Ishikawa (cell line): ENCODE measurements around the gene ATP10D.

Experiments used
- CEBPB ChIP-seq: IDR thresholded peaks from 2 replicates; pipeline ENCODE4 v1.6.1; 2012
- CREB1 ChIP-seq: IDR thresholded peaks from 2 replicates; pipeline ENCODE4 v1.6.1; 2012; ENCODE audit warnings: low read depth
- EGR1 ChIP-seq: IDR thresholded peaks from 2 replicates; pipeline ENCODE4 v1.6.1; 2012
- EP300 ChIP-seq: IDR thresholded peaks from 2 replicates; pipeline ENCODE4 v1.6.1; 2012; ENCODE audit warnings: borderline replicate concordance
- FOXM1 ChIP-seq: IDR thresholded peaks from 2 replicates; pipeline ENCODE4 v1.6.1; 2012; ENCODE audit warnings: low read depth, borderline replicate concordance
- NFIC ChIP-seq: IDR thresholded peaks from 2 replicates; pipeline ENCODE4 v1.6.1; 2012
- RAD21 ChIP-seq: IDR thresholded peaks from 2 replicates; pipeline ENCODE4 v1.6.1; 2012; ENCODE audit warnings: low read depth
- TAF1 ChIP-seq: IDR thresholded peaks from 2 replicates; pipeline ENCODE4 v1.6.1; 2012; ENCODE audit warnings: low read depth, mild to moderate bottlenecking
- TCF12 ChIP-seq: IDR thresholded peaks from 2 replicates; pipeline ENCODE4 v1.6.1; 2012; ENCODE audit warnings: low read depth
- TEAD4 ChIP-seq: IDR thresholded peaks from 2 replicates; pipeline ENCODE4 v1.6.1; 2012
- YY1 ChIP-seq: IDR thresholded peaks from 2 replicates; pipeline ENCODE4 v1.6.1; 2012; ENCODE audit warnings: low read depth
- ZBTB7A ChIP-seq: IDR thresholded peaks from 2 replicates; pipeline ENCODE4 v1.6.1; 2012; ENCODE audit warnings: low read depth
- TF ChIP-seq, protein P1 (sequence below): IDR thresholded peaks from 2 replicates; pipeline ENCODE4 v1.6.1; 2012; ENCODE audit warnings: low read depth, mild to moderate bottlenecking
- TF ChIP-seq, protein P2 (sequence below): IDR thresholded peaks from 2 replicates; pipeline ENCODE4 v1.6.1; 2012
- TF ChIP-seq, protein P3 (sequence below): IDR thresholded peaks from 2 replicates; pipeline ENCODE4 v1.6.1; 2012

The ATP10D gene

DNA sequence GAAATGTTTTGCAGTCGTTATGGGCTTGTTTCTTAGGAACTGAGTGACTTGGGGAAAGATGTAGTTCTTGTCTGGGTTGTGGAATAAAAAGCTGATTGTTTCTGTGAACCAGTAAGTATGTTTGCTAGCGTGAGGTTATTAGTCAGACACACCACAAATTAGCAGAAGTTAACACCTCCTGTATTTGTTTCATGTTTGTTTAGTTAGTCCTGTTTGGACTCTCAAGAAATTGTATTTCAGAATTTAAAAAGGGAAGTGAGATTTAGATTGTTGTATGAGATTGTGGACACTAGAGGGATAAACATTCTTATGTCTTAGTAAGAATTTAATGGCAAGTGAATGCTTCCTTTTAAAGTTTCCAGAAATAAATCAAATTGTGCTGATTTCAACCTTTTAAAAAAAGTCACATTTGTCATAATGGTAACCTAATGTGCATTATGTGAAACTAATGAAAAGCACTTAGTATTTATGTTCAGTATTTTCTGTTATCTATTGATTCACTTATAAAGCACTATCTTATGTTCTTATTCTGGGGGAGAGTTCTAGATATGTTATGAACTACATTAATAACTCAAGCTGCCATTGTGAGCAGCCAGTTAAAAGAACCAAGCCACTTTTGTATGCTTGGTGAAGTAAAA lies 25.6 kb downstream of the ATP10D start:
- TF ChIP-seq NFIC, result no peak
- TF ChIP-seq, protein P1, sequence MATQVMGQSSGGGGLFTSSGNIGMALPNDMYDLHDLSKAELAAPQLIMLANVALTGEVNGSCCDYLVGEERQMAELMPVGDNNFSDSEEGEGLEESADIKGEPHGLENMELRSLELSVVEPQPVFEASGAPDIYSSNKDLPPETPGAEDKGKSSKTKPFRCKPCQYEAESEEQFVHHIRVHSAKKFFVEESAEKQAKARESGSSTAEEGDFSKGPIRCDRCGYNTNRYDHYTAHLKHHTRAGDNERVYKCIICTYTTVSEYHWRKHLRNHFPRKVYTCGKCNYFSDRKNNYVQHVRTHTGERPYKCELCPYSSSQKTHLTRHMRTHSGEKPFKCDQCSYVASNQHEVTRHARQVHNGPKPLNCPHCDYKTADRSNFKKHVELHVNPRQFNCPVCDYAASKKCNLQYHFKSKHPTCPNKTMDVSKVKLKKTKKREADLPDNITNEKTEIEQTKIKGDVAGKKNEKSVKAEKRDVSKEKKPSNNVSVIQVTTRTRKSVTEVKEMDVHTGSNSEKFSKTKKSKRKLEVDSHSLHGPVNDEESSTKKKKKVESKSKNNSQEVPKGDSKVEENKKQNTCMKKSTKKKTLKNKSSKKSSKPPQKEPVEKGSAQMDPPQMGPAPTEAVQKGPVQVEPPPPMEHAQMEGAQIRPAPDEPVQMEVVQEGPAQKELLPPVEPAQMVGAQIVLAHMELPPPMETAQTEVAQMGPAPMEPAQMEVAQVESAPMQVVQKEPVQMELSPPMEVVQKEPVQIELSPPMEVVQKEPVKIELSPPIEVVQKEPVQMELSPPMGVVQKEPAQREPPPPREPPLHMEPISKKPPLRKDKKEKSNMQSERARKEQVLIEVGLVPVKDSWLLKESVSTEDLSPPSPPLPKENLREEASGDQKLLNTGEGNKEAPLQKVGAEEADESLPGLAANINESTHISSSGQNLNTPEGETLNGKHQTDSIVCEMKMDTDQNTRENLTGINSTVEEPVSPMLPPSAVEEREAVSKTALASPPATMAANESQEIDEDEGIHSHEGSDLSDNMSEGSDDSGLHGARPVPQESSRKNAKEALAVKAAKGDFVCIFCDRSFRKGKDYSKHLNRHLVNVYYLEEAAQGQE, result no peak
- no peak for TF ChIP-seq RAD21
- TF ChIP-seq ZBTB7A, result no peak
- TF ChIP-seq EP300, result no peak
- no peak for TF ChIP-seq TAF1
- TF ChIP-seq TCF12, result no peak
- no peak for TF ChIP-seq YY1
- no peak for TF ChIP-seq TEAD4
- TF ChIP-seq FOXM1, result no peak
- no peak for TF ChIP-seq CEBPB
- TF ChIP-seq, protein P2, sequence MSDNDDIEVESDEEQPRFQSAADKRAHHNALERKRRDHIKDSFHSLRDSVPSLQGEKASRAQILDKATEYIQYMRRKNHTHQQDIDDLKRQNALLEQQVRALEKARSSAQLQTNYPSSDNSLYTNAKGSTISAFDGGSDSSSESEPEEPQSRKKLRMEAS, result no peak
- no peak for TF ChIP-seq CREB1
- no peak for TF ChIP-seq EGR1

DNA sequence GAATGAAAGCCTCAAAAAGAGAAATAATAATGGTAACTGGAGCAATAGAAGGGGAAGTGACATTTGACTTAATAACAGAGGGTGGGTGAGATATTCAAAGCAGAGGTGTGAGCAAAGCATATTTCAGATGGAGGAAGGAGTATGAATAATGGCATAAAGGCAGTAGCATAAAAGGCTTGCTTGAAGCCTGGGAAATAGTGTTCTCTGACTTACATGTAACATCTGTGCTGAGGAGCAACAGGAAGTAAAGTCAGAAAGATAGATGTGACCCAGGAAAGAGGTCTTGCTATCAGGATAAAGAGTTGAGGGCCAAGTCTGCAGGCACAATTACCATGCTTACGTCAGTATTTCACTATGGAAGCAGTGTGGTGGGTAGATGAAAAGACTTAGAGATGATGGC lies 28.4 kb downstream of the ATP10D start:
- TF ChIP-seq, protein P3, sequence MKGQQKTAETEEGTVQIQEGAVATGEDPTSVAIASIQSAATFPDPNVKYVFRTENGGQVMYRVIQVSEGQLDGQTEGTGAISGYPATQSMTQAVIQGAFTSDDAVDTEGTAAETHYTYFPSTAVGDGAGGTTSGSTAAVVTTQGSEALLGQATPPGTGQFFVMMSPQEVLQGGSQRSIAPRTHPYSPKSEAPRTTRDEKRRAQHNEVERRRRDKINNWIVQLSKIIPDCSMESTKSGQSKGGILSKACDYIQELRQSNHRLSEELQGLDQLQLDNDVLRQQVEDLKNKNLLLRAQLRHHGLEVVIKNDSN, result no peak
- TF ChIP-seq RAD21 (no peak), CREB1 (no peak), ZBTB7A (no peak), TEAD4 (no peak)

DNA sequence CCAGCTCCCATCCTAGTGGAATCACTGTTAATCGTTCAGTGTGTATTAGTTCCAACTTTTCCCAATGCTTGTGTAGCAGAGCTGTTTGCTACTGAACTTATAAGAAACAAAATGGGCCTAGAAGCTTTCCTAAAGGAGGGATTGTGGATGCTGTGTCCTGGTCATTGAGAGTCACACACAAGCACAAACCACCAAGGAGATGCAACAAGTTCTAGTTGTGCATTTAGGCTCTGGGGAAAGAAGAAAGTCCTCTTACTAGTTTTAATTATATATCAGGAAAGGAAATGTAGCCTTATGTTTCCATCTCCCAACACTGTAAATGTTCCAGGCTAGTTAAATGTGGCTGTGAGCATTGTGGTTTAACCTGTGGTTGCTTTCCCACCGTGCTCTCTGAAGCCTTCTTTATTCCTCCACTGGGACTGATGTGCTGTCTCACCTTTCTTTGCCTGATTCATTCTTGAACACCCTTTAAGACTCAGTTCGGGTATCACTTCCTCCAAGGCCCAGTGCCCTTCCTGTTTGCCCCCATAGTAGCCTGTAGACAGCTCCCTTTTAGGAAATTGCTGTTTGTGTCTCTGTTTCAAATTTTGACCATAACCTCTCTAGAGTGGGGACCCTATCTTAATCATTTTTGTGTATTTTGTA lies 34.3 kb downstream of the ATP10D start:
- TF ChIP-seq CREB1, result no peak
- TF ChIP-seq YY1, result no peak
- TF ChIP-seq, protein P1, result no peak
- no peak for TF ChIP-seq ZBTB7A
- no peak for TF ChIP-seq EGR1
- TF ChIP-seq, protein P2, result no peak
- TF ChIP-seq TEAD4, result no peak
- TF ChIP-seq EP300, result no peak
- no peak for TF ChIP-seq CEBPB
- no peak for TF ChIP-seq RAD21
- no peak for TF ChIP-seq TAF1
- no peak for TF ChIP-seq NFIC

DNA sequence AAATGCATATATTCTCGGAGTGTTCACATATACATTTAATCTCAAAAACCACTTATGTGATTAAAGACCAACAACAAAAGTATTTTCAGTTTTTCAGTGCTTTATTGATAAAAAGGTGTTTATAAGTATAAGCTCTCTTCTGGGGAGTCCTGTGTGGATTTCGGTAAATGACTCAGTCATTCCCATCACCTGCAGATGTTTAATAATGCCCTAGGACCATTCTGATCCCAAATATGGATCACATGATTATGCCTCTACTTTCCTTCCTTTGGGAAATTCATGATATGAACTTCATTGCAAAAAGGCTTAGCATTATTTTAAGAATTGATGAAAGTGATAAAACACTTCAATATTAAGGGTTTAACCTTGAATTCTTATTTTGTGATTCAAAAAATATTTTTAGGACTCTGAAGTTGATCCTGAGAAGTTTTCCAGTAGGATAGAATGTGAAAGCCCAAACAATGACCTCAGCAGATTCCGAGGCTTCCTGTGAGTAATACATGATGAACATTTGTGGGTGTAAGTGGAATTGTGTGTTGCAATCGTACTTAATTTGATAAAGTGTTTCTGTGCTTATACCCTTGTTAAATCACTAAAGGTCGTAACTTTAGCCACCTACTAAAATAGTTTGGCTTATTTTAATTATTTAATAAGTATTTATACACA lies 40.2 kb downstream of the ATP10D start:
- TF ChIP-seq FOXM1 (no peak), CEBPB (peak; percentile 25; the same call in 1 of the 2 replicates)

DNA sequence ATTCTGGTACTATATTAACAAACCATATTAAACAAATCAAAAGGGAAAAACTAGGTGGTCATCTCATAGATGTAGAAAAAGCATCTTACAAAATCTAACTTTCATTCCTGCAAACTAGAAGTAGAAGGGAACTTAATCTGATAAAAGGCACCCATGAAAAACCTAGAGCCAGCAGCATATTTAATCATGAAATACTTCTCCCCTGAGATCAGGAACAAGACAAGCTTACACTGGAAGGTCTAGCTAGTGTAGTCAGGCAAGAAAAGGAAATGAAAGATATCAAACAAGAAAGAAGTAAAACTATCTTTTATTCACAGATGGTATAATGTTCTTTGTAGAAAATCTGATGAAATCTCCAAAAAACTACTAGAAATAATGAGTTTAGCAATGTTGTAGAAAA lies 41.2 kb downstream of the ATP10D start:
- TF ChIP-seq TAF1 (no peak), NFIC (no peak), FOXM1 (no peak), ZBTB7A (no peak), CREB1 (no peak), CEBPB (no peak), EGR1 (no peak), EP300 (no peak), RAD21 (no peak), TCF12 (no peak)
- TF ChIP-seq, protein P2, result no peak

DNA sequence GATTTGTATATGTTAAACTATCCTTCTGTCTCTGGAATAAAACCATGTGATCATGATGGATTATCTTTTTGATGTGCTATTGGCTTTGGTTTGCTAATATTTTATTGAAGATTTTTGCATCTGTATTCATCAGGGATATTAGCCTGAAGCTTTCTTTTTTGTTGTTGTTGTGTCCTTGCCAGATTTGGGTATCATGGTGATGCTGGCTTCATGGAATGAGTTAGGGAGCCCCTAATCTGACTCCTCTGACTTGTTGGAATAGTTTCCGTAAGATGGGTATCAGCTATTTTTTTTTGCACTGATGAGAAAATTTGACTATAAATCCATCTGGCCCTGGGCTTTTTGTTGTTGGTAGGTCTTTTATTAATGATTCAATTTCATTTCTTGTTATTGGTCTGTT lies 45.7 kb downstream of the ATP10D start:
- TF ChIP-seq EP300 (no peak), RAD21 (no peak), EGR1 (no peak), YY1 (no peak), NFIC (no peak), ZBTB7A (no peak), TCF12 (no peak), TAF1 (no peak), CREB1 (no peak), FOXM1 (no peak), CEBPB (no peak), TEAD4 (no peak)
- TF ChIP-seq, protein P1, result no peak
- TF ChIP-seq, protein P2, result no peak
- TF ChIP-seq, protein P3, result no peak
